ENCODE data around the gene LOXL4.

Gene LOXL4

GRCh38 chr10:98208925-98209324 lies 59.1 kb downstream of the LOXL4 start:
- H3K9me3 ChIP-seq (ENCODE audit: control insufficient read depth in 2 of 2, low read length in 2 of 2), result no peaks in the 10 kb centered on the region
- no peaks in the 10 kb centered on the region for H3K27me3 ChIP-seq (ENCODE audit: control insufficient read depth in 2 of 2, insufficient read depth in 2 of 2, low read length in 2 of 2)
- H3K9ac ChIP-seq (ENCODE audit: low read depth in 1 of 2, low read length in 2 of 2), result no peak overlapping the region
- H3K4me1 ChIP-seq (ENCODE audit: control insufficient read depth in 2 of 2, insufficient read depth in 2 of 2, low read length in 2 of 2), result peaks cover 4 to 6% of the 10 kb centered on the region in 2 donors
- peaks cover 8 to 11% of the 10 kb centered on the region in 2 donors for H3K36me3 ChIP-seq (ENCODE audit: control insufficient read depth in 2 of 2, insufficient read depth in 2 of 2, low read length in 2 of 2)
- no peak overlapping the region for H3K4me3 ChIP-seq (ENCODE audit: low read length in 2 of 2)
- H3K27ac ChIP-seq (ENCODE audit: low read depth in 2 of 2, low read length in 2 of 2), result no peak overlapping the region

- Histone ChIP-seq H3K9me3 (ENCODE audit: control insufficient read depth in 2 of 2, low read length in 2 of 2) (no peaks in the 10 kb centered on the region), H3K4me3 (ENCODE audit: low read length in 2 of 2) (no peak overlapping the region), H3K9ac (ENCODE audit: low read depth in 1 of 2, low read length in 2 of 2) (no peak overlapping the region), H3K36me3 (ENCODE audit: control insufficient read depth in 2 of 2, insufficient read depth in 2 of 2, low read length in 2 of 2) (peaks cover 6 to 8% of the 10 kb centered on the region in 2 donors), H3K27ac (ENCODE audit: low read depth in 2 of 2, low read length in 2 of 2) (no peak overlapping the region), H3K4me1 (ENCODE audit: control insufficient read depth in 2 of 2, insufficient read depth in 2 of 2, low read length in 2 of 2) (peaks cover 4 to 6% of the 10 kb centered on the region in 2 donors), H3K27me3 (ENCODE audit: control insufficient read depth in 2 of 2, insufficient read depth in 2 of 2, low read length in 2 of 2) (no peaks in the 10 kb centered on the region)
Observed at GRCh38 chr10:98205351-98205750, 62.6 kb downstream of the LOXL4 start.

GRCh38 chr10:98202378-98202777 lies 65.6 kb downstream of the LOXL4 start:
- no peak overlapping the region for H3K4me3 ChIP-seq (ENCODE audit: low read length in 2 of 2)
- H3K9ac ChIP-seq (ENCODE audit: low read depth in 1 of 2, low read length in 2 of 2), result no peak overlapping the region
- no peaks in the 10 kb centered on the region for H3K9me3 ChIP-seq (ENCODE audit: control insufficient read depth in 2 of 2, low read length in 2 of 2)
- H3K36me3 ChIP-seq (ENCODE audit: control insufficient read depth in 2 of 2, insufficient read depth in 2 of 2, low read length in 2 of 2), result peaks cover 0 to 3% of the 10 kb centered on the region in 2 donors
- no peak overlapping the region for H3K27ac ChIP-seq (ENCODE audit: low read depth in 2 of 2, low read length in 2 of 2)
- H3K27me3 ChIP-seq (ENCODE audit: control insufficient read depth in 2 of 2, insufficient read depth in 2 of 2, low read length in 2 of 2), result no peaks in the 10 kb centered on the region
- no peaks in the 10 kb centered on the region for H3K4me1 ChIP-seq (ENCODE audit: control insufficient read depth in 2 of 2, insufficient read depth in 2 of 2, low read length in 2 of 2)

- H3K9me3 ChIP-seq (ENCODE audit: control insufficient read depth in 2 of 2, low read length in 2 of 2), result no peaks in the 10 kb centered on the region
- no peaks in the 10 kb centered on the region for H3K27me3 ChIP-seq (ENCODE audit: control insufficient read depth in 2 of 2, insufficient read depth in 2 of 2, low read length in 2 of 2)
- H3K4me1 ChIP-seq (ENCODE audit: control insufficient read depth in 2 of 2, insufficient read depth in 2 of 2, low read length in 2 of 2), result no peaks in the 10 kb centered on the region
- H3K4me3 ChIP-seq (ENCODE audit: low read length in 2 of 2), result no peak overlapping the region
- H3K9ac ChIP-seq (ENCODE audit: low read depth in 1 of 2, low read length in 2 of 2), result no peak overlapping the region
- peaks cover 0 to 3% of the 10 kb centered on the region in 2 donors for H3K36me3 ChIP-seq (ENCODE audit: control insufficient read depth in 2 of 2, insufficient read depth in 2 of 2, low read length in 2 of 2)
- H3K27ac ChIP-seq (ENCODE audit: low read depth in 2 of 2, low read length in 2 of 2), result no peak overlapping the region
Observed at GRCh38 chr10:98201760-98202159, 66.2 kb downstream of the LOXL4 start.
